GM12878 (cell line): ENCODE results near the gene DPM3. TPM values are rescaled to one million over a fixed set of nuclear protein-coding genes. Genes with fewer than 3 reads are reported as not detected.

Source experiments
- ATAC-seq: fragments of 200-7000 bp; cut with Tn5 transposase; 3 replicates; pipeline ENCODE4 v1.9.1; 2020; ENCODE audit warnings: mild to moderate bottlenecking, moderate library complexity
- BruUV-seq: library from RNA; stranded (reverse); fragments of 400-500 nt; replicated peaks from 2 replicates; lab custom pipeline; 2021; lab: Mats Ljungman, UMichigan
- CTCF ChIA-PET: fragments of 300-600 bp; sonication (Branson Sonifier 250); formaldehyde crosslinking; extraction: SDS; loops from one replicate; lab custom pipeline; 2021; ENCODE audit warnings: inconsistent platforms; lab: Yijun Ruan, JAX
- POLR2A ChIA-PET: fragments of 350-600 bp; formaldehyde crosslinking; extraction: SDS; loops from one replicate; lab custom pipeline; 2021; ENCODE audit warnings: inconsistent platforms; lab: Charles Lee
- RAD21 ChIA-PET: fragments of 300-600 bp; sonication (Branson Sonifier 250); formaldehyde crosslinking; loops from one replicate; lab custom pipeline; 2023; ENCODE audit warnings: antibody characterized with exemption; ENCODE audit not compliant: unreplicated experiment; lab: Charles Lee
- SMC1A ChIA-PET: fragments of 300-600 bp; sonication (Branson Sonifier 250); formaldehyde crosslinking; loops from one replicate; lab custom pipeline; 2023; ENCODE audit not compliant: unreplicated experiment, uncharacterized antibody; lab: Charles Lee
- DNase-seq: peaks from one replicate; pipeline ENCODE4 v3.0.0-alpha.2; 2011; ENCODE audit warnings: low read depth, low spot score
- FAIRE-seq: peaks from 3 replicates; lab custom pipeline; 2011; peaks lifted over from hg19 to GRCh38; lab: Jason Lieb, UNC
- H2AFZ ChIP-seq: 2 replicates; pipeline ENCODE4 v1.6.0; 2011; ENCODE audit warnings: low read depth, low read length, control low read depth; ENCODE audit not compliant: control insufficient read depth
- H3K27ac ChIP-seq: 2 replicates; pipeline ENCODE4 v1.5.1; 2011; ENCODE audit warnings: control low read depth; ENCODE audit not compliant: control insufficient read depth, insufficient read depth
- H3K27me3 ChIP-seq, 2 experiments: replicated peaks in 1 of 2; 2 replicates each; pipeline versions ENCODE4 v1.6.0 to v1.6.1; 2011; ENCODE audit warnings: low read length in 1 of 2; ENCODE audit not compliant: control insufficient read depth in 2 of 2, insufficient read depth in 2 of 2
- H3K36me3 ChIP-seq, 2 experiments: 2 replicates each; pipeline ENCODE4 v1.5.1; 2011; ENCODE audit warnings: low read length in 1 of 2; ENCODE audit not compliant: control insufficient read depth in 2 of 2, insufficient read depth in 2 of 2
- H3K4me1 ChIP-seq: 2 replicates; pipeline ENCODE4 v1.6.1; 2011; ENCODE audit warnings: mild to moderate bottlenecking, low read length, moderate library complexity, mixed read lengths; ENCODE audit not compliant: control insufficient read depth, insufficient read depth
- H3K4me2 ChIP-seq: 2 replicates; pipeline ENCODE4 v1.6.0; 2011; ENCODE audit warnings: control low read depth; ENCODE audit not compliant: control insufficient read depth, insufficient read depth
- H3K4me3 ChIP-seq: fragments of 200-600 bp; sonication (generic); 2 replicates; pipeline ENCODE4 v1.5.1; 2016
- H3K79me2 ChIP-seq: 2 replicates; pipeline ENCODE4 v1.6.0; 2011; ENCODE audit warnings: low read length; ENCODE audit not compliant: control insufficient read depth, insufficient read depth
- H3K9ac ChIP-seq: 2 replicates; pipeline ENCODE4 v1.8.0; 2011; ENCODE audit warnings: low read length, control low read depth, mixed read lengths; ENCODE audit not compliant: control insufficient read depth, insufficient read depth
- H3K9me3 ChIP-seq: replicated peaks from 3 replicates; pipeline ENCODE4 v1.5.1; 2011; ENCODE audit warnings: mild to moderate bottlenecking, low read length; ENCODE audit not compliant: control insufficient read depth, insufficient read depth
- H4K20me1 ChIP-seq: 2 replicates; pipeline ENCODE4 v1.6.0; 2011; ENCODE audit not compliant: control insufficient read depth, insufficient read depth
- BMI1 ChIP-seq: fragments of 450-650 bp; IDR thresholded peaks from 2 replicates; pipeline ENCODE4 v1.6.1; 2016; ENCODE audit warnings: mild to moderate bottlenecking, moderate library complexity, borderline replicate concordance
- FOXM1 ChIP-seq: IDR thresholded peaks from 2 replicates; pipeline ENCODE4 v1.6.1; 2012; ENCODE audit warnings: low read depth, mild to moderate bottlenecking, inconsistent platforms, low read length, moderate library complexity
- IKZF1 ChIP-seq: fragments of 450-650 bp; conservative IDR thresholded peaks from 2 replicates; pipeline ENCODE4 v1.6.1; 2017; ENCODE audit warnings: antibody characterized with exemption, mild to moderate bottlenecking
- LARP7 ChIP-seq: fragments of 450-650 bp; IDR thresholded peaks from 2 replicates; pipeline ENCODE4 v1.6.1; 2017; ENCODE audit warnings: mild to moderate bottlenecking
- MLLT1 ChIP-seq: fragments of 450-650 bp; IDR thresholded peaks from 2 replicates; pipeline ENCODE4 v1.6.1; 2016; ENCODE audit warnings: mild to moderate bottlenecking
- NFIC ChIP-seq: IDR thresholded peaks from 2 replicates; pipeline ENCODE4 v1.6.1; 2012; ENCODE audit warnings: low read depth, mild to moderate bottlenecking, inconsistent platforms, low read length, moderate library complexity
- NRF1 ChIP-seq: conservative IDR thresholded peaks from 2 replicates; pipeline ENCODE4 v1.6.1; 2011; ENCODE audit warnings: mild to moderate bottlenecking, low read depth, low read length, improper control_type of control experiment
- PRDM15 ChIP-seq: fragments of 450-650 bp; formaldehyde crosslinking; IDR thresholded peaks from 2 replicates; pipeline ENCODE4 v1.4.0; 2020; ENCODE audit warnings: mild to moderate bottlenecking, moderate library complexity
- SIX5 ChIP-seq: IDR thresholded peaks from 2 replicates; pipeline ENCODE4 v1.6.1; 2011; ENCODE audit warnings: mild to moderate bottlenecking, low read depth, low read length, moderate library complexity; ENCODE audit not compliant: severe bottlenecking
- STAT3 ChIP-seq: IDR thresholded peaks from 2 replicates; pipeline ENCODE4 v1.6.1; 2011; ENCODE audit warnings: low read depth, low read length, improper control_type of control experiment
- TCF3 ChIP-seq: IDR thresholded peaks from 2 replicates; pipeline ENCODE4 v1.6.1; 2012; ENCODE audit warnings: low read depth, mild to moderate bottlenecking, low read length, borderline replicate concordance; ENCODE audit not compliant: insufficient read depth
- USF2 ChIP-seq: IDR thresholded peaks from 2 replicates; pipeline ENCODE4 v1.6.1; 2011; ENCODE audit warnings: low read depth, low read length, improper control_type of control experiment, borderline replicate concordance
- YY1 ChIP-seq: IDR thresholded peaks from 2 replicates; pipeline ENCODE4 v1.6.1; 2011; ENCODE audit warnings: low read depth, mild to moderate bottlenecking, low read length
- ZNF24 ChIP-seq: fragments of 450-650 bp; IDR thresholded peaks from 2 replicates; pipeline ENCODE4 v1.6.1; 2017; ENCODE audit warnings: antibody characterized with exemption, mild to moderate bottlenecking
- ZNF274 ChIP-seq: IDR thresholded peaks from one replicate; pipeline ENCODE4 v1.8.0; 2011; ENCODE audit not compliant: insufficient read length, insufficient read depth
- ZZZ3 ChIP-seq: IDR thresholded peaks from 2 replicates; pipeline ENCODE4 v1.6.1; 2011; ENCODE audit warnings: low read depth; ENCODE audit not compliant: control insufficient read depth, insufficient read length
- WGBS: methylation state at CpG from one replicate; pipeline ENCODE4 v1.1.6; 2016; ENCODE audit warnings: low lambda C conversion rate; ENCODE audit not compliant: insufficient replicate concordance, insufficient coverage; ENCODE audit errors: missing lambda C conversion rate; 5-methylcytosine and 5-hydroxymethylcytosine counted together
- in situ Hi-C: fragments of 300-500 bp; cut with MboI; formaldehyde crosslinking; loops from 9 replicates; pipeline ENCODE4 v1.14.3; 2018; ENCODE audit warnings: mixed read lengths
- intact Hi-C: fragments of 100-400 bp; cut with micrococcal nuclease; formaldehyde crosslinking; loops from one replicate; pipeline ENCODE4 v1.14.2; 2022; ENCODE audit not compliant: unreplicated experiment
- polyA plus RNA-seq, 11 experiments: library from polyadenylated mRNA; depleted of rRNA in 4 of 11; unstranded in 6 of 11; stranded (reverse) in 5 of 11; fragments of >200 nt; fragmentation: Nextera tagmentation in 4 of 11; fragmentation: Illumina TruSeq in 1 of 11; extraction: Ambion mirVana in 4 of 11; extraction: Trizol in 1 of 11; gene quantifications; 1 replicate in 1 of 11; 2 replicates in 10 of 11; pipeline versions ENCODE4 v1.2.1 to v1.2.3, GENCODE V29; 2011 to 2016; ENCODE audit warnings: inconsistent platforms in 2 of 11, missing spikeins in 2 of 11, low read depth in 1 of 11
- total RNA-seq, 4 experiments: library from RNA; depleted of rRNA in 3 of 4; stranded (reverse); fragments of >200 nt in 3 of 4; fragmentation: Illumina TruSeq in 1 of 4; extraction: Trizol in 1 of 4; gene quantifications; 2 replicates each; pipeline versions ENCODE4 v1.2.1 to v1.2.3, GENCODE V29; 2013 to 2021

The DPM3 gene
- total and polyA plus RNA-seq, 10 of the 15 experiments (the other 5 are each of a cell fraction or from before 2014, with no cell fraction given), result 5.9 to 78.7 (median 25.7) TPM

- TF ChIP-seq STAT3 (no peak), FOXM1 (no peak), SIX5 (no peak), YY1 (no peak), USF2 (no peak), PRDM15 (CRISPR knock-in tag) (no peak), ZNF274 (no peak), IKZF1 (no peak), LARP7 (no peak), NRF1 (no peak), BMI1 (no peak), TCF3 (no peak), MLLT1 (no peak), ZZZ3 (no peak), NFIC (no peak), ZNF24 (no peak)
These were observed 11.4 kb downstream of the DPM3 start for GRCh38 chr1:155128755-155129473.

More at GRCh38 chr1:155128755-155129473, 11.4 kb downstream of the DPM3 start:
- 37% methylated on average over 14 of the region's 14 CpGs for WGBS
- Histone ChIP-seq H3K4me2 (no peak overlapping the region), H3K4me3 (no peak overlapping the region), H3K9me3 (no peaks in the 10 kb centered on the region), H3K9ac (no peak overlapping the region), H3K27me3 (peaks cover 14 to 24% of the 10 kb centered on the region in 2 experiments), H2AFZ (no peak overlapping the region), H3K4me1 (peaks cover 14% of the 10 kb centered on the region), H3K27ac (no peak overlapping the region), H3K79me2 (no peaks in the 10 kb centered on the region), H4K20me1 (no peaks in the 10 kb centered on the region), H3K36me3 (no peaks in the 10 kb centered on the region)
- intact Hi-C loops, result no loop called here
- RAD21 ChIA-PET, result interaction anchor here (0.9 to 1.1 kb wide), 3 partner anchors 40 to 44 kb away, joined by 3 to 5 read pairs (median 4); partner anchors contain the start of gene KRTCAP2
- in situ Hi-C loops, result no loop called here
- FAIRE-seq (no peak), DNase-seq (no peak), ATAC-seq (no peak)
- SMC1A ChIA-PET, result no interaction called here
- CTCF ChIA-PET, result interaction anchor here (0.6 to 1.2 kb wide), 6 partner anchors 8 to 123 kb away, joined by 3 to 4 read pairs (median 3); partner anchors contain the start of gene KRTCAP2
- BruUV-seq, result no TSS peak
- POLR2A ChIA-PET, result interaction anchor here (0.7 to 1.5 kb wide), 2 partner anchors 9 to 78 kb away, joined by 3 to 4 read pairs; no protein-coding TSS in a partner anchor
